Kidney (tissue), 14 donors: ENCODE measurements around the gene ADAMTS7. TPM values are rescaled to one million over a fixed set of nuclear protein-coding genes. Genes with fewer than 3 reads are reported as not detected.
"Not testable (repeated sequence)": the region's sequence is repeated elsewhere in the genome, so short reads cannot be mapped to it uniquely, and the experiment has no call there.

ENCODE experiments used
- DNase-seq, 5 donors: peaks; one replicate each; pipeline ENCODE4 v3.0.0-alpha.2; 2013 to 2020
- FAIRE-seq: peaks from 2 replicates; lab custom pipeline; 2012; peaks lifted over from hg19 to GRCh38; lab: Jason Lieb, UNC
- H3K27ac ChIP-seq, 2 donors: one replicate each; pipeline ENCODE4 v1.7.0; 2013; ENCODE audit warnings: low read depth in 2 of 2, low read length in 2 of 2, inconsistent platforms in 1 of 2
- H3K27me3 ChIP-seq: one replicate; pipeline ENCODE4 v1.7.1; 2013; ENCODE audit warnings: low read length, inconsistent platforms; ENCODE audit not compliant: control insufficient read depth, insufficient read depth
- H3K36me3 ChIP-seq, 3 donors: one replicate each; pipeline versions ENCODE4 v1.7.0 to v1.7.1; 2013; ENCODE audit warnings: low read length in 3 of 3, control low read depth in 1 of 3, inconsistent platforms in 1 of 3; ENCODE audit not compliant: insufficient read depth in 3 of 3, control insufficient read depth in 2 of 3
- H3K4me1 ChIP-seq, 3 donors: one replicate each; pipeline versions ENCODE4 v1.7.0 to v1.7.1; 2013; ENCODE audit warnings: low read length in 3 of 3, inconsistent platforms in 1 of 3, low read depth in 1 of 3; ENCODE audit not compliant: control insufficient read depth in 2 of 3, insufficient read depth in 2 of 3
- H3K4me3 ChIP-seq, 3 donors: one replicate each; pipeline versions ENCODE4 v1.7.0 to v1.8.1; 2013; ENCODE audit warnings: low read length in 3 of 3, control low read depth in 1 of 3, inconsistent platforms in 1 of 3
- H3K9ac ChIP-seq, 3 donors: one replicate each; pipeline versions ENCODE4 v1.7.0 to v1.7.1; 2013; ENCODE audit warnings: low read length in 3 of 3, control low read depth in 1 of 3, inconsistent platforms in 1 of 3
- H3K9me3 ChIP-seq, 3 donors: one replicate each; pipeline versions ENCODE4 v1.7.0 to v1.7.1; 2013; ENCODE audit warnings: low read length in 3 of 3, control low read depth in 1 of 3, inconsistent platforms in 1 of 3; ENCODE audit not compliant: control insufficient read depth in 2 of 3, insufficient read depth in 1 of 3
- intact Hi-C: fragments of 100-400 bp; cut with DNase I; formaldehyde crosslinking; loops from one replicate; pipeline ENCODE4 v1.11.1; 2022
- polyA plus RNA-seq: library from polyadenylated mRNA; stranded (reverse); fragments of 350-450 nt; fragmentation: Illumina TruSeq; extraction: RNeasy Lipid Tissue Mini Kit (QIAGEN cat#74804); gene quantifications from one replicate; pipeline ENCODE4 v1.2.3, GENCODE V29; 2014; ENCODE audit warnings: low read depth, low replicate concordance; ENCODE audit not compliant: insufficient read depth
- total RNA-seq: library from RNA; stranded (reverse); fragmentation: NEBNext Ultra II Directional; extraction: Animal tissue kit (Norgen Biotek cat#: 25700); gene quantifications from one replicate; pipeline ENCODE4 v1.2.1, GENCODE V29; 2021
- TF ChIP-seq, protein P1 (sequence below): IDR thresholded peaks from 3 replicates; pipeline ENCODE4 v1.5.1; 2012; ENCODE audit warnings: mild to moderate bottlenecking, moderate library complexity, borderline replicate concordance; ENCODE audit not compliant: insufficient read depth; ENCODE audit errors: extremely low read depth
- donor health status: control.
- donor health status: control.
- donor health status: control.
- donor health status: control.
- donor health status: control.
- donor health status: DM: yes; HTN: yes; CAD: no.
- donor health status: Normal renal cell carcinoma (clear cell type).

The ADAMTS7 gene
- total and polyA plus RNA-seq, 2 donors from 2014 or later: 0.82 to 3.1 TPM

DNA sequence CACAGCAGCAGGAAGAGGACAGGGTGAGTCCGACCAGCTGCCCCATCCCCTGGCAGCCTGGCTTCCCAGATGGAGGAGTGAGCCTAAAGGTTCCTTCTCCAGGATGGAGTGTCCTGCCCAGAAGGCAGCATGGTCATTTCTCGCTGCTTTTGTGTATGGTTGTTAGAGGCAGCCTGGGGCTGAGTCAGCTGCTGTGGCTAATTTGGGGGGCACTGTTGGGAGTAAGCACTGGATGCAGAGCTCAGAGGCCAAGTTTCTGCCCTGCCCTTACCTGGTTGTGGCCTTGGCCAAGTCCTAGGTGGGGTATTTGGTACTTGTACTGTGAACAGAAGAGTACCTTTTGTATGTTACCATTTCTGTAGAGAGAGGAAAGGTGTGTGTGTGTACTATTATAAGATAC lies 78.6 kb downstream of the ADAMTS7 start:
- no peak for DNase-seq
- Histone ChIP-seq H3K27ac (no peak overlapping the region), H3K9me3 (no peaks in the 10 kb centered on the region), H3K36me3 (no peaks in the 10 kb centered on the region), H3K27me3 (no peaks in the 10 kb centered on the region), H3K4me3 (no peak overlapping the region), H3K4me1 (no peaks in the 10 kb centered on the region), H3K9ac (no peak overlapping the region)
- intact Hi-C loops: no loop called here
- FAIRE-seq: no peak
- TF ChIP-seq, protein P1, sequence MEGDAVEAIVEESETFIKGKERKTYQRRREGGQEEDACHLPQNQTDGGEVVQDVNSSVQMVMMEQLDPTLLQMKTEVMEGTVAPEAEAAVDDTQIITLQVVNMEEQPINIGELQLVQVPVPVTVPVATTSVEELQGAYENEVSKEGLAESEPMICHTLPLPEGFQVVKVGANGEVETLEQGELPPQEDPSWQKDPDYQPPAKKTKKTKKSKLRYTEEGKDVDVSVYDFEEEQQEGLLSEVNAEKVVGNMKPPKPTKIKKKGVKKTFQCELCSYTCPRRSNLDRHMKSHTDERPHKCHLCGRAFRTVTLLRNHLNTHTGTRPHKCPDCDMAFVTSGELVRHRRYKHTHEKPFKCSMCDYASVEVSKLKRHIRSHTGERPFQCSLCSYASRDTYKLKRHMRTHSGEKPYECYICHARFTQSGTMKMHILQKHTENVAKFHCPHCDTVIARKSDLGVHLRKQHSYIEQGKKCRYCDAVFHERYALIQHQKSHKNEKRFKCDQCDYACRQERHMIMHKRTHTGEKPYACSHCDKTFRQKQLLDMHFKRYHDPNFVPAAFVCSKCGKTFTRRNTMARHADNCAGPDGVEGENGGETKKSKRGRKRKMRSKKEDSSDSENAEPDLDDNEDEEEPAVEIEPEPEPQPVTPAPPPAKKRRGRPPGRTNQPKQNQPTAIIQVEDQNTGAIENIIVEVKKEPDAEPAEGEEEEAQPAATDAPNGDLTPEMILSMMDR: no peak

- no peaks in the 10 kb centered on the region for H3K9me3 ChIP-seq
- intact Hi-C loops: no loop called here
- TF ChIP-seq, protein P1: no peak
- no peak overlapping the region for H3K4me3 ChIP-seq
- DNase-seq: no peak
- no peak for FAIRE-seq
- no peaks in the 10 kb centered on the region for H3K36me3 ChIP-seq
- H3K27me3 ChIP-seq: no peaks in the 10 kb centered on the region
- no peaks in the 10 kb centered on the region for H3K4me1 ChIP-seq
- no peak overlapping the region for H3K9ac ChIP-seq
- H3K27ac ChIP-seq: no peak overlapping the region
These were observed 80.3 kb downstream of the ADAMTS7 start for GRCh38 chr15:78730955-78731354.

- H3K4me3 ChIP-seq, intact Hi-C loops, H3K27ac ChIP-seq, H3K36me3 ChIP-seq, H3K4me1 ChIP-seq, H3K9me3 ChIP-seq, H3K27me3 ChIP-seq, DNase-seq, H3K9ac ChIP-seq, FAIRE-seq: not testable (repeated sequence)
These were observed 82.8 kb downstream of the ADAMTS7 start for GRCh38 chr15:78728427-78728826.

DNA sequence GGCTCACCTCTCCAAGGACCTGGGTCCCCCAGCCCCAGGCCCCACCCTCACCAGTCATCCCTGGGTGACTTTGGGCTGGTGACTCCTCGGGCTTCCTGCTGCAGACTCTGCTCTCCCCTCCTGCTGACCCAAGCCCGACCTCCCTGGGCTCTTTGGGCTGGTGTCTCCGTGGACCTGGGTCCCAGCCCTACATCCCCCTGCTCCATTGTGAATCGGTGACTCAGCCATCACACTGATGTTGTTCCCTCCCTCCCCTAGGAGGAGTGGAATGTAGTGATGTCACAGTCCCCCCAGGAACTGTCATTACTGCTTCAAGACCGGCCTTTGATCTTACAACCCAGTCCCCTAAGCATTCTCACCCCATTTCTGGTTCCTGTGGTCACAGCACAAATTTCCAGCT lies 83.7 kb downstream of the ADAMTS7 start:
- FAIRE-seq: no peak
- DNase-seq: no peak
- Histone ChIP-seq H3K4me1 (no peaks in the 10 kb centered on the region), H3K9me3 (no peaks in the 10 kb centered on the region), H3K36me3 (no peaks in the 10 kb centered on the region), H3K4me3 (no peak overlapping the region), H3K27me3 (no peaks in the 10 kb centered on the region), H3K9ac (no peak overlapping the region), H3K27ac (no peak overlapping the region)
- intact Hi-C loops: no loop called here
- TF ChIP-seq, protein P1: no peak
